AG09309 (cell line): Measurements from ENCODE around the gene ERO1A.

ENCODE experiments used
- DNase-seq: peaks from one replicate; pipeline ENCODE4 v3.0.0-alpha.2; 2010; ENCODE audit warnings: low read depth
- H3K4me3 ChIP-seq: 2 replicates; pipeline ENCODE4 v1.5.1; 2011; ENCODE audit warnings: mild to moderate bottlenecking, low read depth, low read length, moderate library complexity; ENCODE audit not compliant: control insufficient read depth
- CTCF ChIP-seq: IDR thresholded peaks from 2 replicates; pipeline ENCODE4 v1.5.1; 2011; ENCODE audit warnings: mild to moderate bottlenecking, low read depth, low read length, inconsistent platforms; ENCODE audit not compliant: insufficient read depth, control insufficient read depth; ENCODE audit errors: missing control alignments

Gene ERO1A

GRCh38 chr14:52619687-52620086 is 75.7 kb downstream of the ERO1A start:
- TF ChIP-seq CTCF = no peak
- H3K4me3 ChIP-seq = no peak overlapping the region
- DNase-seq = no peak

GRCh38 chr14:52618602-52619001 is 76.8 kb downstream of the ERO1A start:
- TF ChIP-seq CTCF = no peak
- DNase-seq = no peak
- no peak overlapping the region for H3K4me3 ChIP-seq

DNA sequence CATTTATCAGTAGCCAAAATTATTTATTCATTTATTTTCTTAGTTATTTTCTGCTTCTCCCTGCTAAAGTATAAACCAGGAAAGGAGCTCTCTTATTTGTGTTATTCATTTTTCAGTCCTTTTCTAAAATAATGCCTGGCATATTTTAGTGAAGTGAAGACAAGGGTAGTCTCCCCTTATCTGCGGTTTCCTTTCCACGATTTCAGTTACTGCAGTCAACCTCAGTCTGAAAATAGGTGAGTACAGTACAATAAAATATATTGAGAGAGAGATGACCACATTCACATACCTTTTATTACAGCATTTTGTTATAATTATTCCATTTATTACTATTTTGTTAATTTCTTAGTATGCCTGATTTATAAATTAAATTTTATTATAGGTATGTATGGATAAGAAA is 85.2 kb downstream of the ERO1A start:
- DNase-seq = no peak
- H3K4me3 ChIP-seq = no peak overlapping the region

DNA sequence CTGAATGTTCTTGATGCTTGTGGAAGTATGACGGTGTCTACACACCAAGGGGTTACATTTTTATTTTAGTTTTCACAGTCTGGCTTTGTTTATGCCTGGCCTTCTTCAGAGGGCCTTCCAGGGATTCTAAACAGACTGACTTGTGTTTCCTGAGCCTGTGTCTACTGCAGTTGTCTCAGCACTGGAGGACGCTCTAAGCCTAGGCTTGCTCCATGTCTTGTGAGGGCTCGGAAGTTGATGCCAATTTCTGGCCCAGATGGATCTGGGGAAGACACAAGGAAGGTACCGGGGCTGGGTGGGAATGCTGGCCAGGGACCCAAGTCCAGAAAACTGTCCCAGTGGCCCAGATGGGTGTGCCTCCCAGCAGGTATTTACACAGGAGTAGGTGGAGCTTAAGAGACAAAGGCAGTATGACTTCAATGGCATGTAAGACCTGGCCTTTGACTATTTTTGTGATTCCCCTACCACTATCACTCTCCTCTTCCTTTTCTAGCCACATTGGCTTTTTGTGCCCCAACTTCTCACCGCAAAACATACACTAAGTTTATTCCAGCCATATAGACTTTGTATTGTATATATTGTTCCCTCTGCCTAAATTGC is 85.8 kb downstream of the ERO1A start:
- H3K4me3 ChIP-seq = no peak overlapping the region
- no peak for TF ChIP-seq CTCF
- no peak for DNase-seq

More for the DNA sequence above, 85.2 kb downstream of the ERO1A start:
- TF ChIP-seq CTCF = no peak

GRCh38 chr14:52607061-52607460 is 88.3 kb downstream of the ERO1A start:
- TF ChIP-seq CTCF = no peak
- no peak overlapping the region for H3K4me3 ChIP-seq
- no peak for DNase-seq

DNA sequence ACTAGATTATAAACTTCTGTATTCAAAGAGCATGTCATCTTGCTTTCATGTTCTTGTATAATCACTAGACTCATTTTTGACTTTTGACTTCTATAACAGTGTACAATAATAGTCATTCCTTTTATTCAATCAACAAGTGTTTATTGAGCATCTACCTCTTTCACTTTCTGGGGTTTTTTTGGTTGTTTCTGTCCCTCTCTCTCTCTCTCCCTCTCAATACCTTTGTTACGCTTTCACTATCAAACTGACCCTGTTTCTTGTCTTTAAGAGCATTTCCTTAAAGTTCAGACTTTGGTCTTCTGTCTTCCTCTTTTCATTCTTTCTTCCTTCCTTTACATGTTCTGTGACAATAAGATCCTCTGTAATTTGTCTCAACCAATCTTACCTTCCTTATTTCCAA is 93.2 kb downstream of the ERO1A start:
- no peak for TF ChIP-seq CTCF
- H3K4me3 ChIP-seq = no peak overlapping the region
- DNase-seq = no peak

- no peak for TF ChIP-seq CTCF
- no peak for DNase-seq
- no peak overlapping the region for H3K4me3 ChIP-seq
Observed at GRCh38 chr14:52599974-52600373, 95.4 kb downstream of the ERO1A start.
